Lower lobe of right lung (tissue), 2 donors: ENCODE results near the gene NRXN2. TPM values are rescaled to one million over a fixed set of nuclear protein-coding genes. Genes with fewer than 3 reads are reported as not detected.
A peak's percentile ranks its signal among the peaks of the same experiment; 100 is the strongest.

ENCODE experiments used
- ATAC-seq, 2 donors: fragments of 200-7000 bp; cut with Tn5 transposase; one replicate each; pipeline ENCODE4 v1.9.1; 2020 to 2022; ENCODE audit warnings: mild to moderate bottlenecking in 2 of 2, moderate library complexity in 2 of 2
- DNase-seq: peaks from one replicate; pipeline ENCODE4 v3.0.0-alpha.2; 2020
- H3K27ac ChIP-seq: fragments of 200-600 bp; one replicate; pipeline ENCODE4 v1.8.0; 2022
- H3K27me3 ChIP-seq: fragments of 200-600 bp; one replicate; pipeline ENCODE4 v1.8.0; 2022; ENCODE audit warnings: low read depth
- H3K36me3 ChIP-seq: fragments of 200-600 bp; one replicate; pipeline ENCODE4 v1.8.0; 2022; ENCODE audit warnings: mild to moderate bottlenecking
- H3K4me1 ChIP-seq: fragments of 200-600 bp; one replicate; pipeline ENCODE4 v1.8.0; 2022
- H3K4me3 ChIP-seq: fragments of 200-600 bp; one replicate; pipeline ENCODE4 v1.8.0; 2022; ENCODE audit warnings: mild to moderate bottlenecking
- H3K9me3 ChIP-seq: fragments of 200-600 bp; one replicate; pipeline ENCODE4 v1.8.0; 2022
- CTCF ChIP-seq: fragments of 200-600 bp; IDR thresholded peaks from one replicate; pipeline ENCODE4 v1.8.0; 2022; ENCODE audit warnings: antibody characterized with exemption, mild to moderate bottlenecking
- intact Hi-C: fragments of 100-400 bp; cut with DNase I; formaldehyde crosslinking; loops from one replicate; pipeline ENCODE4 v1.11.0; 2022
- total RNA-seq: library from RNA; stranded (reverse); fragmentation: NEBNext Ultra II Directional; extraction: Animal tissue kit (Norgen Biotek cat#: 25700); gene quantifications from one replicate; pipeline ENCODE4 v1.2.1, GENCODE V29; 2021
- donor health status: DM: no; HTN: yes; CAD: no; lungs with severe emphysema.

Gene NRXN2
- total RNA-seq, 1 donor from 2014 or later = 1.7 TPM

DNA sequence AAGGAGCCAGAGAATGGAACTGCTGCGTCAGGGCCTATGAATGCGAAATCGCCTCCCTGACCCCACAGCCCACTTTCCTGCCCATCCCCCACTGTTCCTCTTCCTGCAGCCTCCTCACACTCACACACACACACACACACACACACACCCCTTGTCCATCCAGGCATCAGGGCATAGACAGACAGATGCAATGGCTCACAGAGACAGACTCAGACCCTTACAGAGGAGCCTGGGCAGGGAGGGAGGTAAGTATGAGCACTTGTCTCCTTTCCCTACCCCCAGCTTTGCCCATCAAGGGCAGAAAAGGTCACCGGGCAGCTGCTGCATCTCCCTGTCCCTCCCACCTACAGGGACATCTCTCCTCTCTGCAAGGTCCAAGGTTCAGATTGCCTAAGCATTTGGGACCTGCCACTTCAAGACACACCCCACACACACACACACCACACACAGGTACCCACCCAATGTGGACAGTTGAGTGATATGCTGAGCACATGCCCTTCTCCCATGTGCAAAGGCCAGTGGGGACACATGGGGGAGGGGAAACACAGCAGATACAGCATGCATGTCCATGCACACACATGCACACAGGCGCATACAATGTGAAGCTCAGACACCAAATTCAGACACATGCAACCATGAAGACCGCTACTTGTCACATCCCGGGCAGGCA lies 2.0 kb upstream of the NRXN2 start:
- Histone ChIP-seq H3K9me3 (no peaks in the 10 kb centered on the region), H3K27ac (no peak overlapping the region), H3K4me1 (peaks cover 9% of the 10 kb centered on the region), H3K4me3 (no peak overlapping the region), H3K36me3 (peaks cover 13% of the 10 kb centered on the region), H3K27me3 (peaks cover 24% of the 10 kb centered on the region)
- ATAC-seq (no peak), DNase-seq (no peak)
- TF ChIP-seq CTCF = no peak
- intact Hi-C loops = no loop called here

DNA sequence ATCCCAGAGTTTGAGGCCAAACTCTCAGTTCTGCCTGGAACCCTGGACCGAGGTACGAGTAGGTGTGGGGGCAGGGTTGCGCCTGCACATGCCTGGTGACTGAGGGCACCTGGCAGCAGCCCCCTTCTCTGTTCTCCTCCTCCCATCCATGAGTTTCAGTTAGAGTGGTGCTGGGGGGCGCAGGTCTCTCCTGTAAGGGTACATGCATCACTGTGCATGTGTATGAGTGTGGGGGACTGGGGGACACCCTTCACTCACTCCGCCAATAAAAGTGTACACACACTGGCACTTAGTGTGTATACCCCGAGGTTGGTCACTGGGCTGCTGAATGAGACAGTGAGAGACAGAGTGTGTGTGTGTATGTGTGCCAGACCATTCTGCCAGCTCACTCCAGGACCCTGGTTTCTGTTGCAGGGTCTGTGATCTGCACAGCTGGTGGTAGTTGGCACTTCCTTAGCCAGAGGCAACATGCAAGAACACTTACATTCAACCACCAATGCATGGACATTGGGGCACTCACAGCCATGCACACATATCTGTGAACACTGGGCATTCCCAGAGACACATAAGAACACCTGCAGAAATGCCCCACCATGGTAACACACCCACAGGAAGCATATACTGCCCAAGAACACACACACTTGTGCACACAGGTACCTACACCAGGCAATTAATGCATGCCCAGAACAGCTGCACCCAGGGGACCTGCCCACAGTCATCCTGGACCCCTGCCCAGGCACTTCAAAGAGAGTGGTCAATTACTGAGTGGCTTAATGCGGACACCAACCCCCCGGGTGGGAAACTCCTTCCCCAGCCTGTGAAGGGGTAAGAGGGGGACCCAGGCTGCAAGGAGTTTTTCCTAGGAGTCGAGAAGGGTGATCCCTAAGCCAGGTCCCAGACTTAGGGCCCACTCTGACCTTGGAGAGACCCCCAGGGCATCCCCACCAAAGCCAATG lies 1.2 kb upstream of the NRXN2 start:
- ATAC-seq (no peak), DNase-seq (no peak)
- peak overlapping the region; percentile 90 for H3K4me3 ChIP-seq
- H3K4me1 ChIP-seq = peaks cover 9% of the 10 kb centered on the region
- H3K27me3 ChIP-seq = peaks cover 30% of the 10 kb centered on the region
- no peak overlapping the region for H3K27ac ChIP-seq
- H3K36me3 ChIP-seq = peaks cover 12% of the 10 kb centered on the region
- no peaks in the 10 kb centered on the region for H3K9me3 ChIP-seq
- TF ChIP-seq CTCF = no peak
- intact Hi-C loops = no loop called here

- peaks cover 48% of the 10 kb centered on the region for H3K27me3 ChIP-seq
- no peak for DNase-seq
These were observed 594 bp downstream of the NRXN2 start for GRCh38 chr11:64722141-64723065.

GRCh38 chr11:64721359-64721699 lies 1.7 kb downstream of the NRXN2 start:
- DNase-seq = no peak
- Histone ChIP-seq H3K9me3 (no peaks in the 10 kb centered on the region), H3K27me3 (peaks cover 59% of the 10 kb centered on the region), H3K27ac (no peak overlapping the region), H3K36me3 (no peaks in the 10 kb centered on the region), H3K4me3 (no peak overlapping the region), H3K4me1 (peaks cover 9% of the 10 kb centered on the region)
- no peak for TF ChIP-seq CTCF
- ATAC-seq = no peak
- intact Hi-C loops = no loop called here

More at GRCh38 chr11:64722141-64723065, 594 bp downstream of the NRXN2 start:
- H3K9me3 ChIP-seq = no peaks in the 10 kb centered on the region
- TF ChIP-seq CTCF = no peak
- no peak overlapping the region for H3K27ac ChIP-seq
- intact Hi-C loops = no loop called here
- ATAC-seq = no peak
- no peaks in the 10 kb centered on the region for H3K36me3 ChIP-seq
- peaks cover 9% of the 10 kb centered on the region for H3K4me1 ChIP-seq
- H3K4me3 ChIP-seq = no peak overlapping the region
